ENCODE results near the gene AMACR.
A peak's percentile ranks its signal among the peaks of the same experiment; 100 is the strongest.
"Not testable (repeated sequence)": the region's sequence is repeated elsewhere in the genome, so short reads cannot be mapped to it uniquely, and the experiment has no call there.

AMACR gene

DNA sequence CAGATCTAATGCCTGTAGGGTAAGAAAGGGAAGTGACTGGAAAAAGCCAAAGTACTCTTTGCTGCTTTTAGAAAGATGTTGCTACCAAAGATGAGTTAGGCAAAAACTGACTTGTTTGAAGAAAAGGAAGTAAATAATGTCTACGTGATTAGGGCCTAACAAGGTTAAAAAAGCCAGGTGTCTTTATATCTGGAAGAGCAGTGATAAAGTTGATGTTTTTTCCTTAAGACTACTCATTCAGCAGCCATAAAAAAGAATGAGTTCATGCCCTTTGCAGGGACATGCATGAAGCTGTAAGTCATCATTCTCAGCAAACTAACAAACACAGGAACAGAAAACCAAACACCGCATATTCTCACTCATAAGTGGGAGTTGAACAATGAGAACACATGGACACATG, 13.5 kb upstream of the AMACR start:
- no peak for ATAC-seq
- no peak for DNase-seq (ENCODE audit: low spot score in 2 of 2)
- H3K9me3 Mint-ChIP-seq: no peaks in the 10 kb centered on the region
- H3K27ac Mint-ChIP-seq: peak overlapping the region; percentile 87
- peaks cover 26% of the 10 kb centered on the region for H3K4me1 Mint-ChIP-seq
- peaks cover 4% of the 10 kb centered on the region for H3K36me3 Mint-ChIP-seq
- H3K4me3 Mint-ChIP-seq: peak overlapping the region; percentile 55

DNA sequence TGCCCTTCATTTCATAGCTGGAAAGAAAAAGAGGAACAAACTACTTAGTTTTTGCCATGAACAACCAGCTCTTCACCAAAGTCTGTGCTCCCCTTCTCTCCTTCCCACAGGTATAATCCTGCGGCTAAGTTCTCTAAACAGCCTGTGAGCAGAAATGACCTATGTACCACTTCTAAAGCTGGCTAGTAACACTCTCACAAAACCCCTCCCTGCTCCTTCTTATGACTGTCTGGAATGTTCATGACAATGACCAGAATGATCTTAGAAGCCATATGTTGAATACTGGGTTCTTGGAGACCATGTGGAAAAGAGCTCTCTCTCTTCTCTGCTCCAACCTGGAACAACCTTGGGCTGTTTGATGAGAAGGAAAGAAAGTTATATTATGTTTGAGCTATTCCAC, 12.9 kb upstream of the AMACR start:
- H3K27ac Mint-ChIP-seq: no peak overlapping the region
- H3K4me1 Mint-ChIP-seq: peaks cover 30% of the 10 kb centered on the region
- DNase-seq (ENCODE audit: low spot score in 2 of 2) (no peak), ATAC-seq (no peak)
- H3K4me3 Mint-ChIP-seq: peak overlapping the region; percentile 55
- no peaks in the 10 kb centered on the region for H3K9me3 Mint-ChIP-seq
- H3K36me3 Mint-ChIP-seq: no peaks in the 10 kb centered on the region

DNA sequence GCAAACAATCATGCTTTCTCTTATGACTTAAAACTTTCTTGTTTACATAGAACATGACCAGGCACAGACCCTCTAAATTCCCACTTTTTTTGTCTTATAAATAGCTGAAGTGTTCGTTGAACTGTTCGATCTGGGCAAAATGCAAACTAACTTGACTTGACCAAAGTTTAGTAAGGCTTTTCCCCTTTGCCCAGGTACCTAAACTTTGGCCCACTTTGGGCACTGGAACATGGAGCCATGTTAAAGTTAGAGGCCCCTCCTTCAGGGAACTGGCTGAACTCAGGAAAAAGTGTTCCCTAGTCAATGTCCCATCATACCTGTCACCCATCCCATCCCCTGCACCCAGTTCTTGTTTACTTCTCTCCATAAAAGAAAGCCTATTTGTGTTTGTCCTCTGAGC, 9.4 kb upstream of the AMACR start:
- Mint-ChIP-seq H3K4me1 (peaks cover 32% of the 10 kb centered on the region), H3K9me3 (no peaks in the 10 kb centered on the region), H3K36me3 (no peaks in the 10 kb centered on the region), H3K4me3 (no peak overlapping the region), H3K27ac (no peak overlapping the region)
- ATAC-seq (no peak), DNase-seq (ENCODE audit: low spot score in 2 of 2) (no peak)

DNA sequence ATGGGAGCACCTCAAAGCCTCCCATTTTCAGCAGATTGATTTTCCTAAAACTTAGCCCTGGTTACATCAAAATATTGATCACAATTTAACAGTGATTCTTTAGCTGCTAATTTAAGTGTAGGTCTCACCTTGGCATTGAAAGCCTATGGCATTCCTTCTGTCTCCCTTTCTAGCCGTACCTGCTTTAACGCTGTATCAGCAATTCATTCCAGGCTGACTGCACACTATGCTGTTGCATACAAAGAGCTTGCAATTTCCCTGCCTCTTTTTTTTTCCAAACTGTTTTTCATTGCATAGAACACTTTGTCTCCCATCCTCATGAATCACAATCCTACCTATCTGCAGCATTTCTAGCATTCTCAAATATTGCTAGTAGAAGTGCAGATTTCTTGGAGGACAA, 8.9 kb upstream of the AMACR start:
- DNase-seq (ENCODE audit: low spot score in 2 of 2) (no peak), ATAC-seq (no peak)
- H3K36me3 Mint-ChIP-seq: no peaks in the 10 kb centered on the region
- peaks cover 27% of the 10 kb centered on the region for H3K4me1 Mint-ChIP-seq
- no peak overlapping the region for H3K27ac Mint-ChIP-seq
- no peaks in the 10 kb centered on the region for H3K9me3 Mint-ChIP-seq
- H3K4me3 Mint-ChIP-seq: no peak overlapping the region

DNA sequence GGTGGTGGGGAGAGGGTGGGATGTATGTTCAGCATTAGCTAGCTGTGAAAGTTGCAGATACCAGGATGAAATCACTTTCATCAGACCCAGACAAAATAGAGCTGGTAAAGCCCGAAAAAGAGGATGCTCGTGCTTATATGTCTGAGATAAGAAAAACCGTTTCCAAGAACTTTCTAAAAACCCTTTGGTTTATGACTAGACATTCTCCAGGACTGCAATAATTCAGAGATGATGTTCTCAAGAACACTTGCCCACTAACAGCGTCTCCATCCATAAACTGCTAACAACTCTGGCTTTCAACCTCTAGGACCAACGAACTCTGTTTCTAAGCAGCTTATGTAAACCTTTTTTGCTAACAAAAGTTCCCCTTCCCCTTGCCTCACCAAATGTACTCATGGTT, 8.4 kb upstream of the AMACR start:
- Mint-ChIP-seq H3K36me3 (no peaks in the 10 kb centered on the region), H3K9me3 (no peaks in the 10 kb centered on the region), H3K27ac (peak overlapping the region; percentile 68), H3K4me1 (peaks cover 21% of the 10 kb centered on the region), H3K4me3 (no peak overlapping the region)
- DNase-seq (ENCODE audit: low spot score in 2 of 2) (no peak), ATAC-seq (no peak)

DNA sequence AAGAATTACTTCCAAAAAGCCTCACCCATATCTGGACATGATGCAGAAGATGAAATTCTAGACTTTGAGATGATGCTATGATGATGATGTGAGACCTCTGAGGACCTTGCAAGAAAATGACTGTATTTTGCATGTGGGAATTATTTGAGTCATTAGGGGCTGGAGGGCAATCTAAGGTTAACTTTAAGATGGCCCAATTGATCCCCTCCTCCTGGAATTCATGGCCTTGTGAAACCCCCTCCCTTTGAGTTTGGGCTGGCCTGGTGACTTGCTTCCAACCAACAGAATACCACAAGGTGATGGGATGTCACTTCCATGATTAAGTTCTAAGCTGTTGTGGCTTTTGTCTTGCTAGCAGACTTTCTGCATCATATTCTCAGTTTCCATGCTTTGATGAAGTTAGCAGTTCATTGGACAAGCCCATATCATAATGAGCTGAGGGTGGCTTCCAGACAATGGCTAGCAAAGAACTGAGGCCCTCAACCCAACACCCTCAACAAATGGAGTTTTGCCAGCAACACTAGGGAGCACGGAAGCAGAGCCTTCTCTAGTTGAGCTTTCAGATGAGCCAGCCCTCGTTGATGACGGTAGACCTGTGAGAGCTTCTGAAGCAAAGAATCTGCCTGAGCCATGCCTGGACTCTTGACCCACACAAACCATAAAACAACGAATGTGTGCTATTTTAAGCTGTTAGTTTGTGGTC, 7.4 kb upstream of the AMACR start:
- Mint-ChIP-seq H3K4me1 (peaks cover 15% of the 10 kb centered on the region), H3K9me3 (no peaks in the 10 kb centered on the region), H3K27ac (peak overlapping the region; percentile 68), H3K4me3 (no peak overlapping the region), H3K36me3 (no peaks in the 10 kb centered on the region)
- ATAC-seq: peak; percentile 94
- DNase-seq (ENCODE audit: low spot score in 2 of 2): peak in 1 of 2 donors; percentile 59

DNA sequence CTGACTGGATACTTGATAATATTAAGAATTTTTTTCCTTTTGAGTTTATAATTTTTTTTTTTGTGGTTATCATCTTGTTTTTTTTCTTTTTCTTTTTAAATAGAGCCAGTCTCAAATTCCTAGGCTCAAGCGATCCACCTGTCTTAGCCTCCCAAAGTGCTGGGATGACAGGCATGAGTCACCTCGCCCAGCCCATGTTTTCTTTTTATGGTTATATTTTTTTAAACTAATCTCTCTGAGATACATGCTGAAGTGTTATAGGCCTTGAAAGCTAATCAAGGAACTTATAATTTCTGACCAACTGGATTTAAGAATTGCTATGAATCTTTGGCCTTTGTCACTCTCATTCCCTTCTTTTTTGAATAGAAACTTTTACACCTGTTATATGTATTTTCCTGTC, 6.8 kb upstream of the AMACR start:
- no peaks in the 10 kb centered on the region for H3K9me3 Mint-ChIP-seq

DNA sequence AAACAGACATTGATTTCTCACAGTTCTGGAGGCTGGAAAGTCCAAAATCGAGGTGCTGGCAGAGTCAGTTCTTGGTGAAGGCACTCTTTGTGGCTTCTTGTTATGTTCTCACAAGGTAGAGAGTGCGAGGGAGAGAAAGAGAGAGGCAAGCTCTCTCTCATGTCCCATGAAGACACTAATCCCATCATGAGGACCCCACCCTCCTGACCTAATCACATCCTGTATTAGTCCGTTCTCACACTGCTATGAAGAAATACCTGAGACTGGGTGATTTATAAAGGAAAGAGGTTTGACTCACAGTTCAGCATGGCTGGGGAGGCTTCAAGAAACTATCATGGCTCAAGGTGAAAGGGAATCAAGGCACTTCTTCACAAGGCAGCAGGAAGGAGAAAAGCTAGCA, 5.7 kb upstream of the AMACR start:
- Mint-ChIP-seq H3K4me3 (no peak overlapping the region), H3K9me3 (no peaks in the 10 kb centered on the region), H3K36me3 (no peaks in the 10 kb centered on the region), H3K27ac (no peak overlapping the region), H3K4me1 (peaks cover 29% of the 10 kb centered on the region)
- ATAC-seq (no peak), DNase-seq (ENCODE audit: low spot score in 2 of 2) (no peak)

More for the DNA sequence above, 6.8 kb upstream of the AMACR start:
- DNase-seq (ENCODE audit: low spot score in 2 of 2): no peak
- no peaks in the 10 kb centered on the region for H3K36me3 Mint-ChIP-seq
- H3K27ac Mint-ChIP-seq: no peak overlapping the region
- peaks cover 20% of the 10 kb centered on the region for H3K4me1 Mint-ChIP-seq
- no peak overlapping the region for H3K4me3 Mint-ChIP-seq
- no peak for ATAC-seq

DNA sequence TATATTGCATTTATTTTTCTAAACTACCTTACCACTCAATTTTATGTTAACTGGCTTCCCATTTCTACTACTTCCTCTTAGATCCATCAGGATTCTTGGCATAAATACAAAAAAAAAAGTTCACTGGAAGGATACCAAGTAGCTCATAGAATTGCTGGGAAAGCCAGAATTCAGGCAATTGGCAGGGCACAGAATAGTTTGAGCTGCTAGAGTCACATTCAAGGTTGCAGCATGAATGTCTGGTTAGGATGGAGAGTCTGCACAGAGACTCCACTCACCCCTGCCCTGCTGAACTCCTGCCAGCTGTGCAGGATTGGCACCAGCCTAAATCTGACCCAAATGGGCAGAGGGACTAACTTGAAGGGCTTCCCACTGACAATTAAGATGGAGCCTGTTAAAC, 4.9 kb upstream of the AMACR start:
- no peaks in the 10 kb centered on the region for H3K9me3 Mint-ChIP-seq
- no peaks in the 10 kb centered on the region for H3K36me3 Mint-ChIP-seq
- peaks cover 29% of the 10 kb centered on the region for H3K4me1 Mint-ChIP-seq
- no peak for DNase-seq (ENCODE audit: low spot score in 2 of 2)
- no peak overlapping the region for H3K4me3 Mint-ChIP-seq
- ATAC-seq: no peak
- H3K27ac Mint-ChIP-seq: no peak overlapping the region

DNA sequence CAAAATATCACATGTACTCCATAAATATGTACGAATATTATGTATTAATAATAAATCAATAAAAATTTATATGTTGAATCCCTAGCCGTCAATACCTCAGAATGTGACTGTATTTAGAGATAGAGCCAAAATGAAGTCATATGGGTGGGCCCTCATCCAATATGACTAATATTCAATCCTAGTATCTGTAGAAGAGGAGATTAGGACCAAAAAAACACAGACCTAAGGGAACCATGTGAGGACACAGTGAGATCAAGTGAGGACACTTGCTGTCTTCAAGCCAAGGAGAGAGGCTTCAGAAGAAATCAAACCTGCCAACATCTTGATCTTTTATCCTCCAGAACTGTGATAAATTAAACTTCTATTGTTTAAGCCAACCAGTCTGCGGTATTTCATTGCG, 3.7 kb upstream of the AMACR start:
- H3K9me3 Mint-ChIP-seq: no peaks in the 10 kb centered on the region
- H3K4me1 Mint-ChIP-seq: peaks cover 37% of the 10 kb centered on the region
- no peak overlapping the region for H3K4me3 Mint-ChIP-seq
- H3K36me3 Mint-ChIP-seq: no peaks in the 10 kb centered on the region
- DNase-seq (ENCODE audit: low spot score in 2 of 2) (no peak), ATAC-seq (no peak)
- no peak overlapping the region for H3K27ac Mint-ChIP-seq

DNA sequence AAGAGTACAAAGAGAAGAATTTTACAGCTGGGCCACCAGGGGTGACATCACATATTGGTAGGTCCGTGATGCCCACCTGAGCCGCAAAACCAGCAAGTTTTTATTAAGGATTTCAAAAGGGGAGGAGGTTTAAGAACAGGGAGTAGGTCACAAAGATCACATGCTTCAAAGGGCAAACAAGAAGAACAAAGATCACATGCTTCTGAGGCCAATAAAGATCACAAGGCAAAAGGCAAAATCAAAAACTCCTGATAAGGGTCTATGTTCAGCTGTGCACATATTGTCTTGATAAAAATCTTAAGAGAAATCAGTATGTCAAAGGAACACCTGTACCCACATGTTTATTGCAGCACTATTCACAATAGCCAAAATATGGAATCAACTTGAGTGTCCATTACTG, 2.3 kb upstream of the AMACR start:
- H3K4me3 Mint-ChIP-seq; DNase-seq (ENCODE audit: low spot score in 2 of 2); H3K9me3 Mint-ChIP-seq; H3K27ac Mint-ChIP-seq; H3K36me3 Mint-ChIP-seq; ATAC-seq: not testable (repeated sequence)
- H3K4me1 Mint-ChIP-seq: peaks cover 35% of the 10 kb centered on the region

DNA sequence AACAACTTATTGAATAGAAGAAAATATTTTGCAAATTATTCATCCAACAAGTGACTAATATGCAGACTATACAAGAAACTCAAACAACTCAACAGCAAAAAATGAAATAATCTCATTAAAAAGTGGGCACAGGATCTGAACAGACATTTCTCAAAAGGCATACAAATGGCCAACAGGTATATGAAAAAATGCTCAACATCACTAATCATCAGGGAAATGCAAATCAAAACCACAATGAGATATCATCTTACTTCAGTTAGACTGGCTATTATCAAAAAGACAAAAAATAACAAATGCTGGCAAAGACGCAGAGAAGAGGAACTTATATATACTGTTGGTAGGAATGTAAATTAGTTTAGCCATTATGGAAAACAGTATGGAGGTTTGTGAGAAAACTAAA, 1.8 kb upstream of the AMACR start:
- no peaks in the 10 kb centered on the region for H3K36me3 Mint-ChIP-seq
- H3K9me3 Mint-ChIP-seq: no peaks in the 10 kb centered on the region
- H3K4me1 Mint-ChIP-seq: peaks cover 29% of the 10 kb centered on the region
- H3K4me3 Mint-ChIP-seq: no peak overlapping the region
- H3K27ac Mint-ChIP-seq: no peak overlapping the region
- ATAC-seq: no peak
- DNase-seq (ENCODE audit: low spot score in 2 of 2): no peak

DNA sequence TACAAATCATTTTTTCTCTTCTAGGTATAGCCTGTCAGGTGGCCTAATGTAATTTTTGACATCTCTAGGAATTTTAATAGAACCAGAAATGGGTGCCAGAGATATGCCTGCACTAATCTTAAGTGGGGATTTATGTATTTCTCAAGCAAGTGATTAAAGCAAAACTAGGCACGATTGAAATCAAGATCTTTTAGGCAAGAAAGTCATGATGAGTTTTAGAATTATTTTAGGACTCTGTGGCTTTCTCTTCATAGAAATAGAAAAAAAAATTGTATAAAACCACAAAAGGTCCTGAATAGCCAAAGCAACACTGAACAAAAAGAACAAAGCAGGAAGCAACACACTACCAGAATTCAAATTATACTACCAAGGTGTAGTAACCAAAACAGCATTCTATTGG, 952 bp upstream of the AMACR start:
- DNase-seq (ENCODE audit: low spot score in 2 of 2) (no peak), ATAC-seq (no peak)
- H3K4me3 Mint-ChIP-seq: peak overlapping the region; percentile 77
- peaks cover 2% of the 10 kb centered on the region for H3K36me3 Mint-ChIP-seq
- H3K9me3 Mint-ChIP-seq: no peaks in the 10 kb centered on the region
- peak overlapping the region; percentile 63 for H3K27ac Mint-ChIP-seq
- H3K4me1 Mint-ChIP-seq: peaks cover 30% of the 10 kb centered on the region

DNA sequence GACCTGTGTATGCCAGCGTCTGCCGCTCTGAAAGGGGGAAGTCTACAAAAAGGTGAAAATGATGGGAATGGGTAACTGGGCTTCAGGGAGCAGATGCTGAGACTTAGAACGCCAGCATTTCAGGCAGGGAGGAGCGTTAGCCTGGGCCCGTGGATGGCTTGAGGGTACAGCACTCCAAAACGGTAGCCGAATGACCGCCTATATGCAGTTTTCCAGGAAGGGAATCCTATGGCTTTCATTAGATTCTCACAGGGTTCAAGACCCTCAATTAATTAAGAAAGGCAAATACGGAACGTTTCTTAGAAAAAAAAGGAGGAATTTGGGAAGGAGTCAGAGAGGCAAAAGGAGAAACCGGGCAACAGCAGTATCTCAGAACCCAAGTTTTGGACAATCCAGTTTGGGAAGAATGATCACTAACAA, 639 bp downstream of the AMACR start:
- Mint-ChIP-seq H3K36me3 (peaks cover 15% of the 10 kb centered on the region), H3K4me1 (peaks cover 45% of the 10 kb centered on the region), H3K4me3 (peak overlapping the region; percentile 77), H3K9me3 (no peaks in the 10 kb centered on the region), H3K27ac (peak overlapping the region; percentile 63)
- DNase-seq (ENCODE audit: low spot score in 2 of 2) (no peak), ATAC-seq (no peak)

DNA sequence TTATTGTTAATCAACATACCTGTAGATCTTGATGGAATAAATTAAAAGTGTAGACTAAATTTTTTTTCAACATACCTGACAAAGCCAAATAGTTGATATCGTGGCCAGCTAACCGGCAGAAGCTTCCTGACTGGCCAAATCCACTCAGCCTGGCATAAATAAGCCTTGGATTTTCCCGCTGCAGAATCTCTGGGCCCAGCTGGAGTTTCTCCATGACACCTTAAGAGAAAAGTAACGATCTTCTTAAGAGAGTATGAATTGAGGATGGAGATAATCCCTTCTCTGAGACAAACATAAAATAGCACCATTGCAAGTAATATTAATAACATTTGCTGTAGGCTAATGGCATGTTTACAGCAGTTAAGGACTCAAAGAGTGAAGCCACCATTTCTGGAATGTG, 2.2 kb downstream of the AMACR start:
- DNase-seq (ENCODE audit: low spot score in 2 of 2): no peak
- H3K27ac Mint-ChIP-seq: no peak overlapping the region
- H3K4me3 Mint-ChIP-seq: peak overlapping the region; percentile 3
- H3K4me1 Mint-ChIP-seq: peaks cover 45% of the 10 kb centered on the region
- no peaks in the 10 kb centered on the region for H3K9me3 Mint-ChIP-seq
- ATAC-seq: no peak
- H3K36me3 Mint-ChIP-seq: peaks cover 20% of the 10 kb centered on the region

DNA sequence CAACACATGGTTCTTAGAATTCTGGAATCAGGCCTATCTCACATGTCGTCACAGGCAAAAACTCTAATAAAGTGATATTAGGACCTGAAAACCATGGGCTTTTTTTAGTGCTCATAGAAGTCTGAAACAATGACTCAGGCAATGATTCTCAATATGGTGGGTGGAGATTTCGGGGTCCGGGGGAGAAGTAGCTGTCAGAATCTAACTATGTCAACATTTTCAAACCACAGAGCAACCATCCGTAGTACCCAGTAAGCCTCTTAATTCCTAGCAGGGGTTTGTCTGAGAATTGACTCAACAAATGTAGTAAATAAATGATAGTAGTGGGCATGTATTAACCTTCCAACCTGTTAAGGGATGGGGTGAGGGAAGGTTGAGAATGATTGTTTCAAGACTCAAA, 2.6 kb downstream of the AMACR start:
- DNase-seq (ENCODE audit: low spot score in 2 of 2) (no peak), ATAC-seq (peak; percentile 64)
- Mint-ChIP-seq H3K4me3 (peak overlapping the region; percentile 3), H3K4me1 (peaks cover 45% of the 10 kb centered on the region), H3K9me3 (no peaks in the 10 kb centered on the region), H3K27ac (no peak overlapping the region), H3K36me3 (peaks cover 20% of the 10 kb centered on the region)

DNA sequence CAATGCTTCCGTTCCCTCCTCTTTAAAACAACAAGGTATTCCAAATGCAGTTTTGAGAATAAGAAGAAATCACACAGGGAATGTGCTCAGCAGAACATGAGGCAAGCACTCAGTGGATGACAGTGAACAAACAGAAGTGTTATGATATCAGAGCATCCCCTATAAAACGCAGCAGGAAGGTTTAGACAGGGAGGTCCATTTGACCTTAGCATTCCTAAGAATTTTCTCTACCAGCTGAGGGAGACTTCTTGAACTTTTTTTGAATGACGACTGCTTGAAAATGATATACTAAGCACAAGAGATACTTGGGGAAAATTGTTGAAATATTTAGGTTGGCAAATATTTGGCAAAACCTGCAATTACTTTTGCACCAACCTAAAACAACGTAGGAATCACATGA, 3.9 kb downstream of the AMACR start:
- DNase-seq (ENCODE audit: low spot score in 2 of 2) (no peak), ATAC-seq (no peak)
- H3K4me3 Mint-ChIP-seq: no peak overlapping the region
- H3K27ac Mint-ChIP-seq: no peak overlapping the region
- peaks cover 34% of the 10 kb centered on the region for H3K4me1 Mint-ChIP-seq
- H3K36me3 Mint-ChIP-seq: peaks cover 20% of the 10 kb centered on the region
- H3K9me3 Mint-ChIP-seq: no peaks in the 10 kb centered on the region

All from stimulated activated effector memory CD8-positive, alpha-beta T cell treated with anti-CD3 and anti-CD28 coated beads, Interleukin-12 subunit alpha, Interleukin-12 subunit beta, amount 100 ng/mL, for 72 hours (primary cell).